ENCODE results near the gene BNIP3.
"Not testable (repeated sequence)": the region's sequence is repeated elsewhere in the genome, so short reads cannot be mapped to it uniquely, and the experiment has no call there.

The BNIP3 gene

GRCh38 chr10:132001238-132001972, 19.7 kb upstream of the BNIP3 start:
- no peak for DNase-seq

DNA sequence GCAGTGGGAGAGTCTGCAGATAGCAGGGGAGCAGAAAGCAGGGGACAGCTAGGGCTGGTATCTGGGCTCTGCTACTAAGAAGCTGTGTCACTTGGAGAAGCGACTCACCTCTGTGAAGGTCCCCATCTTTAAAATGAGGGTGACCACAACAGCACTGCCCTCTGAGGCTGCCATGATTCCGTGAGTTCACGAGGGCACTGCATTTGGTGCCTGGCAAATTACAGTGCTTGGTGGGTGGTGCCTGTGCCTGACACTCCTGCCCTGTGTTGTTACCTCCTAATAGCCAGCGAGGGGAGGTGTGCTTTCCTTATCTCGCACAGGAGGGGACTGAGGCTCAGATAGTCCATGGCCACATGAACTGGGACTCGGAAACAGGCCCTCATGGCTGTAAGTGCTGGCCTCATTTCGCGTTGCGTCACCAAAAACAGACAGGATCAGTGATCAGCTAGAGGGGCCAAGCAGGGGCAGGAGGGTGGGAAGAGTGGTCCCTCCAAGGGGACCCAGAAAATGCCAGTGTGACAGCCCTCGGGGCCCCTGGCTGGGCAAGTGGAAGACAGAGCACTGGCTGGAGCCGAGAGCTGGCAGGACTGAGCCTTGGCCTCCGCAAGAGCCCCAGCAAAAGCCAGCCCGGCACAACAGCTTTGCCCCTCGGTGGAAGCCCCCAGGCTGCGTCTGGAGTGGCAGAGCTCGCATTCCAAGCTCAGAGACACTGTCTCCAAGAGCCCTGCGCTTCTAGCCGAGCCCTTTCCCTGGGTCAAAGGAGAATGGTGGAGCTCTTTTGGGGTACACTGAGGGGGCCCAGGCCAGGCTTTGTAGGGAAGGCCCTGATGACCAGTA, 17.3 kb upstream of the BNIP3 start:
- no peak for DNase-seq

- no peak for DNase-seq
Observed at GRCh38 chr10:131998050-131998844, 16.5 kb upstream of the BNIP3 start.

DNA sequence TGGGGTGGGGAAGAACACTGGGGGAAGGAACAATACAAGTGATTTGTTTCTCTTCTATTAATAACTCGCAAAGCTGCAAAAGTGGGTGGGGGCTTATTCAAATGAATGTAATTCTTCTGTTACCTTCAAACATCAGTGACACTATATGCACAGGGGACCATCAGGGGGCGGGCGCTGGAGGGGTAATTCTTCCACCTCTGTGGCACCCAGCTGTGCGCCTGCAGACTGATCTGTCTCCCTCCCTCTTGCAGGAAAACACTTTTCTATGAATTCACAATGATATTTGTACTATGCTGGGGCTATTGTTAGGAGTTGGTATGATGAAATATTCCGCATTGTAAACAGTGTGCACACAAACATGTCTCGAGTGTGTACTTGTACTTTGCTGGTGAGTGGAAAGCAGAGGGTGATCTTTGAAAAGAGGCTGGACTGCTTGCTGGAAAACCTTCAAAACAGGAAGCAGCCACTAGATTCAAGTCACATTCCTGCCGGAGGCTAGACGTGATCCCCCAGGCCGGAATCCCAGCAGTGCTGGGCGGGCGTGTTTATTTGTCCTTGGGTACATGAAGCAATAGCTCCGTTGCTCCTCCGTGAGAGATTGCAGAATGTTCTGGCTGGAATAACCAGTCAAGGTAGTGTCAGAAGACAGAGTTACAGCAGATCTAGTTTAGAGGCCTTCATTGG, 15.8 kb upstream of the BNIP3 start:
- peak; percentile 4 for DNase-seq

DNA sequence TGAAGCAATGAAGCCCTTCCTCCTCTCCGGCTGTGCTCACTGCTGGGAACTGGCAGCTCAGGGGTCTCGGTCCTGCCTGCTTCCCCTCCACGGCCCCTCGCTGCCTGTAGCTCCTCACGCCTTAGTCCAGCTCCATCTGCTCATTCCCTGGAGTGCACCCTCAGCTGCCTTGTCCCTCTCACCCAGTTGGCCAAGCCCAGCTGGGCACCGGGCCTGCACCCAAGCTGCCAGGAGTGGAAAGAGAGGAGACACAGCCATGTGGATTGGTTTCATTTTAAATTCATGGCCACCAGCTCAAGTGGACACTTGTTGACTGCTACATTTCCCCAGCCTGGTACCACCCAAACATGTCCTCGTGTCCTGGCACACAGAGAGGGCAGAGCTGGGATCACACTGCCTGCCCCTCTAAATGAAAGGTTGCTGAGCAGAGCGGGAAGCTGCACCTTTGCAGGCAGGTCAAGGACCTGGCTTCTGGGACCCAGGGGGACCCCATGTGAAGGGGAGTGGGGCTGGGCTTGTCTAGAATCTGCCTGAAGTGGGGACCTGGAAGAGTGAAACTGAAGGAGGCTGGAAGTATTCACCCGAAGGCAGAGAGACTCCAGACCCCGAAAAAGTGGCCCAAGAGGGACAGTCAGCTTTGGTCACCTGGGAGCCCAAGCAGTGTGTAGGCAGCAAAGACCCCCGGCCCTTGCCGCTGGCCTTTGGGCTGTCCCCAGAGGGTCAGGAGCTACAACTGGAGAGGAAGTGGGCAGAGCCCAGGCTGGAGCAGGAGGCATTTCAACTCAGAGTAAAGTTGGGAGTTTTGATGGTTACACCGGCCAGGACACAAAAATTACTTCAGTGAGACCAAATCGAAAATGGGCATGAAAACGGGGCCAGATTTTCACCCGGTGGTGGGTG, 15.0 kb upstream of the BNIP3 start:
- DNase-seq, result no peak

GRCh38 chr10:131994435-131994834, 12.7 kb upstream of the BNIP3 start:
- no peak for DNase-seq

- DNase-seq, result no peak
Observed at GRCh38 chr10:131993275-131993674, 11.6 kb upstream of the BNIP3 start.

- DNase-seq, result no peak
Observed at GRCh38 chr10:131991726-131992125, 10.0 kb upstream of the BNIP3 start.

DNA sequence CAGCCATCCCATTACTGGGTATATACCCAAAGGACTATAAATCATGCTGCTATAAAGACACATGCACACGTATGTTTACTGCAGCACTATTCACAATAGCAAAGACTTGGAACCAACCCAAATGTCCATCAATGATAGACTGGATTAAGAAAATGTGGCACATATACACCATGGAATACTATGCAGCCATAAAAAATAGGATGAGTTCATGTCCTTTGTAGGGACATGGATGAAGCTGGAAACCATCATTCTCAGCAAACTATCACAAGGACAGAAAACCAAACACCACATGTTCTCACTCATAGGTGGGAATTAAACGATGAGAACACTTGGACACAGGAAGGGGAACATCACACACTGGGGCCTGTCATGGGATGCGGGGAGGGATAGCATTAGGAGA, 6.1 kb upstream of the BNIP3 start:
- not testable (repeated sequence) for DNase-seq

DNA sequence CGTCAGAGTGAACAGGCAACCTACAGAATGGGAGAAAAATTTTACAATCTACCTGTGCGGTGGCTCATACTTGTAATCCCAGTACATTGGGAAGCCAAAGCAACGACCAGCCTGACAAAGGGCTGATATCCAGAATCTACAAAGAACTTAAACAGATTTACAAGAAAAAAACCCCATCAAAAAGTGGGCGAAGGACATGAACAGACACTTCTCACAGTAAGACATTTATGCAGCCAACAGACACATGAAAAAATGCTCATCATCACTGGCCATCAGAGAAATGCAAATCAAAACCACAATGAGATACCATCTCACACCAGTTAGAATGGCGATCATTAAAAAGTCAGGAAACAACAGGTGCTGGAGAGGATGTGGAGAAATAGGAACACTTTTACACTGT, 5.6 kb upstream of the BNIP3 start:
- DNase-seq, result not testable (repeated sequence)

DNA sequence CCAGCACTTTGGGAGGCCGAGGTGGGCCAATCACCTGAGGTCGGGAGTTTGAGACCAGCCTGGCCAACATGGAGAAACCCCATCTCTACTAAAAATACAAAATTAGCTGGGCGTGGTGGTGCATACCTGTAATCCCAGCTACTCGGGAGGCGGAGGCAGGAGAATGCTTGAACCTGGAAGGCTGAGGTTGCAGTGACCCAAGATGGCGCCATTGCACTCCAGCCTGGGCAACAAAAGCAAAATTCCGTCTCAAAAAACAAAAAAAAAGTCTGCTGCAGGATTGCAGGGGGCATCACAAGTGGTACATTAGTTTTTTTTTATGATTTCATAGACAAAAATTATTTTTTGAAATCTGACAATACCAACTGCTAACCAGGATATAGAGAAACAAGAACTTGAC, 5.1 kb upstream of the BNIP3 start:
- not testable (repeated sequence) for DNase-seq

- no peak for DNase-seq
Observed at GRCh38 chr10:131983780-131984179, 2.1 kb upstream of the BNIP3 start.

DNA sequence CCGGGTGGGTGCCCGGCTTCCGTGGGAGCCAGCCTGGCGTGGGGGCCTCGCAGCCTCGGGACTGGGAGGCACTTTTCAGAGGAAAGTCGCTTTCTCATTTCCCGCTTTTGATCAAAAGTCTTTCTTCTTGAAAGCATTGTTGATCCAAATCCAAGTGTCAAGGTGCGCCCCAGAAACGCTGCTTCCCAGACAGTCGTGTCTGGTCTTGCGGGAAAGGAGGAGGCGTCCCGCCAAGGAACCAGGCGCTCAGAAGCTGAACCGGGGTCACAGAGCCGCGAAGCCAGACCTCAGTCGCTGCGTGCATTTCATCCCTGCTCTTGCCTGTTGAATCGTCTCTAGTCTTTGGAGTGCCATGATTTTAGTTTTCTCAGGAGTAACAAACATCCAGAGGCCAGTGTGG, 1.1 kb upstream of the BNIP3 start:
- no peak for DNase-seq

DNA sequence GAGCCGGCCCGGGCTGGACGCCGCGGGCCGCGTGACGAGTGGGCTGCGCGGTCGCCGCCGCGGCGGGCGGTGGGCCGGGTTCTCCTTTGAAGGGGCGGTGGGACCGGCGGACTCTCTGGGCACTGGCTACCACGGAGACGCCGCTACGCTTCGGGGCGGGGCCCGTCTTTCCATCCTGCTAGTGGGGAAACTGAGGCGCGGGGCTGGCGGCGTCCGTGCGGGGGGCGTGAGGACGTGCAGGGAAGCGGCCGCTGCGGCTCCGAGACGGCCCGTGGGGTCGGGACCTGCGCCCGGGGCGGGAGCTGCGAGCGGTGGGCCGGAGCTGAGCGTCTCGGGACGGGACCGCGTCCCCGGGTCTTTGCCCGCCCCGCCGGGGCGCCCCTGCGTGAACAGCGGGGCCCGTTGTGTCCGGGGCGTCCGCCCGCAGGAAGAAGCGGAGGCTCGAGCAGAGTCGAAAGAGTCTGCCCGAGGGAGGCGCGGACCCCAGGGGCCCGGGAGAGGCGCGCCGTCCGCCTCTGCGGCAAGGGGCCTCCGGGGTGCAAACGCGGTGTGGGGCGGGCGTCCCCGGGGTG, 548 bp upstream of the BNIP3 start:
- no peak for DNase-seq

- DNase-seq, result no peak
Observed at GRCh38 chr10:131980761-131981428, 828 bp downstream of the BNIP3 start.

GRCh38 chr10:131980321-131980720, 1.4 kb downstream of the BNIP3 start:
- DNase-seq, result no peak

- no peak for DNase-seq
Observed at GRCh38 chr10:131979821-131980270, 1.9 kb downstream of the BNIP3 start.

GRCh38 chr10:131979336-131979735, 2.4 kb downstream of the BNIP3 start:
- no peak for DNase-seq

DNA sequence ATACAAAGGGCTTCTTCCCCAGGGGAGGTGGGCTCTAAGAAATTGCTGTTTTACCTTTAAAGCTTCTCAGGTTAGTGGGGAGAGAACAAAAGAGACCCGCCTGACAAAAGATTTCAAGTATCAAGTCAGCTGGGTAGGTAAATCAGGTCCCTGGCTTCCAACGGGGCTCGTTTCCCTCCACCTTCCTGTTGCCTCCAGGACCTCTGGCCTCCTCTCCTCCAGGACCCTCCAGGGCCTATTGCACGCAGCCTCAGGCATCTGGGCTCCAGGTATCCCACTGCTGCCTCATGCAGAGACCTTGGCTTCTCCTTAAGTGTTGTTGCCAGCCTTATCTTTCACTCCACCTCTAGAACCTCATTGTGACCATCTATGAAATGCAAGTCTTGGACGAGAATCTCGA, 2.9 kb downstream of the BNIP3 start:
- DNase-seq, result no peak

DNA sequence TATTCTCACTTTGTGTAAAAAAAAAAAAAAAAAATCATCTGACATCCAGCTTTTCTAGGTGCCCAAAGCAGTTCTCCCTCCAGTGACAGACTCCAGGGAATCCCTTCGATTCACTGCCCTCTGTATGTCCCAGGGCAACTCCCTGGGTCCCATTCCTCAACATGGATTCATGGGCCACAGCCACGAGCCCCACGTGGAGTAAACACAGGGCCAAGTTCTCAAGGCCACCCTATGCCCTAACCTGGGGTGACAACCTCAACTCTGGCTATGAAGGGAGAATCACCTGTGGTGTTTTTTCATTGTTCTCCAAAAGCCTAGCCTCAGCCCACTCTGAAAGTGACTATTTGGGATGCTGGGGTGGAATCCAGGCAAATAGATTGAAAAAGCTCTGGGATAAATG, 3.4 kb downstream of the BNIP3 start:
- no peak for DNase-seq

All from NCI-H1417 treated with DMSO at 0.1 percent for 48 hours (cell line).